Gastrocnemius medialis (tissue), 4 donors: ENCODE results near the gene KDM6B.

Experiments
- POLR2A ChIP-seq, 2 donors: fragments of 450-650 bp; IDR thresholded peaks; one replicate each; pipeline ENCODE4 v1.6.1; 2017; ENCODE audit warnings: antibody characterized with exemption in 2 of 2, mild to moderate bottlenecking in 2 of 2, moderate library complexity in 2 of 2
- TF ChIP-seq, protein P1 (sequence below), 5 experiments: fragments of 450-650 bp in 3 of 5; fragments of 200-600 bp in 2 of 5; sonication (generic) in 2 of 5; IDR thresholded peaks in 4 of 5; conservative IDR thresholded peaks in 1 of 5; 1 replicate in 4 of 5; 2 replicates in 1 of 5; pipeline ENCODE4 v1.5.1; 2016 to 2019; ENCODE audit warnings: antibody characterized with exemption in 5 of 5, mild to moderate bottlenecking in 3 of 5, moderate library complexity in 3 of 5

DNA sequence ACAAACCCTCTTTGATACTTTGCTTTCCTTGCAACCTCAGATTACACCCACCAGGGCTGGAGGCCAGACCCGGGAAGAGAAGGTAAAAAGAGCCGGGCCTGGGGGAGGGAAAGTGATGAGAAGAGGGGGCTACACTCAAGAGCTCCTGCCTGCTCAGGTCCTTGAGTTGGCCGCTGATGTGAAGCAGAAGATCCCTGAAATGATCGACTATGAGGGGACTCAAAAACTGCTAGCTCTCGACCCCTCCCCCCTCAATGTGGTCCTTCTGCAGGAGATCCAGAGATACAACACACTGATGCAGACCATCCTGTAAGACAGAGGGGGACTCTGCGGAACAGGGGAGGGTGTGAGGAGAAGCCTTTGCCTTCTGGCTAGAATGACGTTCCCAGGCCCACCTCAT is 2.8 kb upstream of the KDM6B start:
- TF ChIP-seq, protein P1, sequence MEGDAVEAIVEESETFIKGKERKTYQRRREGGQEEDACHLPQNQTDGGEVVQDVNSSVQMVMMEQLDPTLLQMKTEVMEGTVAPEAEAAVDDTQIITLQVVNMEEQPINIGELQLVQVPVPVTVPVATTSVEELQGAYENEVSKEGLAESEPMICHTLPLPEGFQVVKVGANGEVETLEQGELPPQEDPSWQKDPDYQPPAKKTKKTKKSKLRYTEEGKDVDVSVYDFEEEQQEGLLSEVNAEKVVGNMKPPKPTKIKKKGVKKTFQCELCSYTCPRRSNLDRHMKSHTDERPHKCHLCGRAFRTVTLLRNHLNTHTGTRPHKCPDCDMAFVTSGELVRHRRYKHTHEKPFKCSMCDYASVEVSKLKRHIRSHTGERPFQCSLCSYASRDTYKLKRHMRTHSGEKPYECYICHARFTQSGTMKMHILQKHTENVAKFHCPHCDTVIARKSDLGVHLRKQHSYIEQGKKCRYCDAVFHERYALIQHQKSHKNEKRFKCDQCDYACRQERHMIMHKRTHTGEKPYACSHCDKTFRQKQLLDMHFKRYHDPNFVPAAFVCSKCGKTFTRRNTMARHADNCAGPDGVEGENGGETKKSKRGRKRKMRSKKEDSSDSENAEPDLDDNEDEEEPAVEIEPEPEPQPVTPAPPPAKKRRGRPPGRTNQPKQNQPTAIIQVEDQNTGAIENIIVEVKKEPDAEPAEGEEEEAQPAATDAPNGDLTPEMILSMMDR (IDR thresholded peaks at IDR 0.05 in 4 of 5, conservative IDR thresholded peaks at IDR 0.05 in 1 of 5), result no peak
- TF ChIP-seq POLR2A (IDR thresholded peaks at IDR 0.05), result no peak
